K562 (cell line): ENCODE data around the gene BRICD5. TPM values are rescaled to one million over a fixed set of nuclear protein-coding genes. Genes with fewer than 3 reads are reported as not detected.
"Not testable (repeated sequence)": the region's sequence is repeated elsewhere in the genome, so short reads cannot be mapped to it uniquely, and the experiment has no call there.

Source experiments
- ATAC-seq: fragments of 200-7000 bp; cut with Tn5 transposase; 3 replicates; pipeline ENCODE4 v1.9.1; 2020; ENCODE audit warnings: moderate library complexity
- BruUV-seq: library from RNA; stranded (reverse); fragments of 400-500 nt; replicated peaks from 2 replicates; lab custom pipeline; 2021; lab: Mats Ljungman, UMichigan
- CTCF ChIA-PET: fragments of 300-600 bp; formaldehyde crosslinking; extraction: SDS; loops from one replicate; lab custom pipeline; 2021; ENCODE audit warnings: low intra/inter-chr PET ratio; lab: Yijun Ruan, JAX
- POLR2A ChIA-PET: fragments of 300-600, 350-650 bp; sonication (Branson Sonifier 250); formaldehyde crosslinking; extraction: SDS; loops from one replicate; lab custom pipeline; 2021; ENCODE audit warnings: antibody characterized with exemption, inconsistent platforms; lab: Yijun Ruan, JAX
- DNase-seq, 4 experiments: peaks; one replicate each; pipeline versions ENCODE4 v3.0.0 to v3.0.0-alpha.2; 2011 to 2018; ENCODE audit warnings: low spot score in 3 of 4, mixed read lengths in 3 of 4; ENCODE audit errors: extremely low read depth in 1 of 4
- FAIRE-seq: peaks from 2 replicates; lab custom pipeline; 2011; peaks lifted over from hg19 to GRCh38; lab: Jason Lieb, UNC
- H2AFZ ChIP-seq: 2 replicates; pipeline ENCODE4 v1.6.0; 2011; ENCODE audit warnings: low read depth, low read length, control low read depth, inconsistent platforms
- H3K27ac ChIP-seq: fragments of 200-600 bp; 3 replicates; pipeline ENCODE4 v1.8.0; 2011; ENCODE audit warnings: low read depth, mild to moderate bottlenecking, control low read depth, inconsistent platforms, low read length, moderate library complexity, mixed read lengths; ENCODE audit errors: extremely low read depth
- H3K27me3 ChIP-seq, 2 experiments: fragments of 300-600 bp in 1 of 2; 2 replicates in 1 of 2; 3 replicates in 1 of 2; pipeline versions ENCODE4 v1.6.0 to v1.8.0; 2011; ENCODE audit warnings: inconsistent platforms in 2 of 2, low read length in 2 of 2, mild to moderate bottlenecking in 1 of 2, mixed read lengths in 1 of 2, moderate library complexity in 1 of 2; ENCODE audit not compliant: control insufficient read depth in 2 of 2, insufficient read depth in 2 of 2
- H3K36me3 ChIP-seq: fragments of 300-600 bp; 3 replicates; pipeline ENCODE4 v1.8.0; 2011; ENCODE audit warnings: mild to moderate bottlenecking, low read length, inconsistent platforms; ENCODE audit not compliant: control insufficient read depth, insufficient read depth
- H3K4me1 ChIP-seq, 2 experiments: fragments of 200-600 bp in 1 of 2; replicated peaks in 1 of 2; 2 replicates in 1 of 2; 3 replicates in 1 of 2; pipeline versions ENCODE4 v1.5.1 to v1.8.0; 2011; ENCODE audit warnings: inconsistent platforms in 2 of 2, low read length in 2 of 2, mild to moderate bottlenecking in 1 of 2, mixed read lengths in 1 of 2, moderate library complexity in 1 of 2; ENCODE audit not compliant: control insufficient read depth in 2 of 2, insufficient read depth in 2 of 2
- H3K4me2 ChIP-seq: 2 replicates; pipeline ENCODE4 v1.6.1; 2011; ENCODE audit warnings: low read length, control low read depth, inconsistent platforms, mixed read lengths; ENCODE audit not compliant: insufficient read depth
- H3K4me3 ChIP-seq: fragments of 200-600 bp; sonication (generic), shearing (Covaris generic); 2 replicates; pipeline ENCODE4 v1.5.1; 2016; ENCODE audit warnings: control low read depth, inconsistent platforms
- H3K79me2 ChIP-seq: fragments of 200-600 bp; 3 replicates; pipeline ENCODE4 v1.8.0; 2011; ENCODE audit warnings: low read length, inconsistent platforms; ENCODE audit not compliant: control insufficient read depth, insufficient read depth
- H3K9ac ChIP-seq, 2 experiments: 2 replicates each; pipeline versions ENCODE4 v1.6.0 to v1.6.1; 2011; ENCODE audit warnings: low read depth in 2 of 2, low read length in 2 of 2, control low read depth in 1 of 2, inconsistent platforms in 1 of 2, mild to moderate bottlenecking in 1 of 2, mixed read lengths in 1 of 2; ENCODE audit not compliant: insufficient read depth in 1 of 2
- H3K9me1 ChIP-seq: one replicate; pipeline ENCODE4 v1.6.0; 2011; ENCODE audit warnings: inconsistent platforms, mild to moderate bottlenecking, low read length, moderate library complexity; ENCODE audit not compliant: control insufficient read depth, insufficient read depth
- H3K9me3 ChIP-seq: replicated peaks from 2 replicates; pipeline ENCODE4 v1.5.1; 2011; ENCODE audit warnings: low read depth, low read length, inconsistent platforms; ENCODE audit not compliant: control insufficient read depth, insufficient read depth
- H4K20me1 ChIP-seq: replicated peaks from 2 replicates; pipeline ENCODE4 v1.6.1; 2011; ENCODE audit warnings: low read length, inconsistent platforms, mixed read lengths; ENCODE audit not compliant: control insufficient read depth, insufficient read depth
- PHF21A ChIP-seq: fragments of 450-650 bp; IDR thresholded peaks from 2 replicates; pipeline ENCODE4 v1.6.1; 2017; ENCODE audit warnings: low read depth, borderline replicate concordance
- POLR2A ChIP-seq: fragments of 450-650 bp; conservative IDR thresholded peaks from 2 replicates; pipeline ENCODE4 v1.6.1; 2016
- POLR2B ChIP-seq: fragments of 450-650 bp; IDR thresholded peaks from 2 replicates; pipeline ENCODE4 v1.6.1; 2018; ENCODE audit warnings: low read depth; ENCODE audit not compliant: partially characterized antibody
- SP2 ChIP-seq: IDR thresholded peaks from 2 replicates; pipeline ENCODE4 v1.6.1; 2011; ENCODE audit warnings: mild to moderate bottlenecking, low read depth, low read length, moderate library complexity; ENCODE audit not compliant: poor library complexity, severe bottlenecking; ENCODE audit errors: extremely low read depth
- SRF ChIP-seq, 2 experiments: fragments of 250-450, 450-650 bp in 1 of 2; sonication (Bioruptor Pico) in 1 of 2; sonication (generic) in 1 of 2; formaldehyde crosslinking; IDR thresholded peaks; 2 replicates each; pipeline versions ENCODE4 v1.5.0 to v1.5.1; 2020 to 2022; ENCODE audit warnings: mild to moderate bottlenecking in 1 of 2, missing genetic modification reagents in 1 of 2
- SUPT5H ChIP-seq: fragments of 450-650 bp; IDR thresholded peaks from 2 replicates; pipeline ENCODE4 v1.6.1; 2016
- TEAD1 ChIP-seq, 2 experiments: fragments of 450-650 bp in 1 of 2; sonication (generic) in 1 of 2; formaldehyde crosslinking; IDR thresholded peaks; 2 replicates each; pipeline versions ENCODE4 v1.4.0 to v1.8.0; 2020 to 2022; ENCODE audit warnings: mild to moderate bottlenecking in 2 of 2, missing genetic modification reagents in 1 of 2
- ZBTB17 ChIP-seq: fragments of 450-650 bp; formaldehyde crosslinking; IDR thresholded peaks from 2 replicates; pipeline ENCODE4 v1.4.0; 2020; ENCODE audit warnings: mild to moderate bottlenecking
- ZZZ3 ChIP-seq: fragments of 450-650 bp; IDR thresholded peaks from 2 replicates; pipeline ENCODE4 v1.6.1; 2016; ENCODE audit warnings: antibody characterized with exemption, mild to moderate bottlenecking, moderate library complexity
- WGBS: fragments of 100-300 bp; shearing (Covaris generic); methylation state at CpG from one replicate; pipeline ENCODE4 v1.1.6; 2016; ENCODE audit warnings: low coverage, mixed read lengths; ENCODE audit not compliant: insufficient coverage; ENCODE audit errors: missing lambda C conversion rate; 5-methylcytosine and 5-hydroxymethylcytosine counted together
- in situ Hi-C: fragments of 300-500 bp; cut with MboI; formaldehyde crosslinking; loops from 4 replicates; pipeline ENCODE4 v1.15.0; 2018; ENCODE audit warnings: inconsistent platforms, mixed read lengths
- intact Hi-C: fragments of 100-400 bp; cut with micrococcal nuclease; formaldehyde crosslinking; loops from 2 replicates; pipeline ENCODE4 v1.14.2; 2022
- polyA plus RNA-seq, 8 experiments: library from polyadenylated mRNA; depleted of rRNA in 4 of 8; stranded (reverse) in 5 of 8; unstranded in 3 of 8; fragments of >200 nt; fragmentation: Nextera tagmentation in 2 of 8; fragmentation: Illumina TruSeq in 1 of 8; extraction: Ambion mirVana in 2 of 8; extraction: Trizol in 1 of 8; gene quantifications; 2 replicates each; pipeline versions ENCODE4 v1.2.1 to v1.2.3, GENCODE V29; 2011 to 2014; ENCODE audit warnings: inconsistent platforms in 1 of 8, missing spikeins in 1 of 8
- total RNA-seq, 7 experiments: library from RNA; depleted of rRNA in 6 of 7; stranded (reverse); fragments of >200 nt in 6 of 7; fragmentation: Illumina TruSeq in 2 of 7; extraction: Trizol in 2 of 7; gene quantifications; 2 replicates each; pipeline versions ENCODE4 v1.2.1 to v1.2.3, GENCODE V29; 2011 to 2021; ENCODE audit warnings: low replicate concordance in 1 of 7
- TF ChIP-seq, protein P1 (sequence below), 2 experiments: fragments of 450-650 bp in 1 of 2; sonication (generic) in 1 of 2; formaldehyde crosslinking in 1 of 2; IDR thresholded peaks in 1 of 2; conservative IDR thresholded peaks in 1 of 2; 2 replicates each; pipeline versions ENCODE4 v1.6.1 to v1.8.1; 2016 to 2023; ENCODE audit warnings: mild to moderate bottlenecking in 2 of 2, moderate library complexity in 2 of 2, inconsistent platforms in 1 of 2, missing genetic modification reagents in 1 of 2

BRICD5 gene
- total and polyA plus RNA-seq, 9 of the 15 experiments (the other 6 are each of a cell fraction or from before 2014, with no cell fraction given) = 0.24 to 15.1 (median 2.4) TPM; not detected in 1

DNA sequence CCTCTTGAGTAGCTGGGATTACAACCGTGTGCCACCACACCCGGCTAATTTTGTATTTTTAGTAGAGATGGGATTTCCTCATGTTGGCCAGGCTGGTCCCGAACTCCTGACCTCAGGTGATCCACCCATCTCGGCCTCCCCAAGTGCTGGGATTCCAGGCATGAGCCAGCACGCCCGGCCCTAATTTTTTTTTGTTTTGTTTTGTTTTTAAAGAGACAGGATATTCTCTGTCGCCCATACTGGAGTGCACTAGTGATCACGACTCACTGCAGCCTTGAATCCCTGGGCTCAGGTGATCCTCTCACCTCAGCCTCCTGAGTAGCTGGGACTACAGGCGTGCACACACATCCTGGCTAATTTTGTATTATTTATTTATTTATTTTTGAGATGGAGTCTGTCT lies 29.7 kb upstream of the BRICD5 start:
- TF ChIP-seq POLR2A (peak; percentile 59), SUPT5H (peak; percentile 46), POLR2B (peak; percentile 12)
- H3K4me2 ChIP-seq, H4K20me1 ChIP-seq, H3K4me3 ChIP-seq, H3K9me3 ChIP-seq, DNase-seq, ATAC-seq, CTCF ChIA-PET, in situ Hi-C loops, H3K27ac ChIP-seq, H3K9ac ChIP-seq, FAIRE-seq, H3K79me2 ChIP-seq, H3K27me3 ChIP-seq, intact Hi-C loops, H3K9me1 ChIP-seq, H2AFZ ChIP-seq: not testable (repeated sequence)
- POLR2A ChIA-PET = interaction anchor here (1.7 to 6.6 kb wide), 3 partner anchors 8 to 18 kb away, joined by 5 to 39 read pairs (median 19); partner anchors contain the start of gene ECI1
- 47% methylated on average over 9 of the region's 9 CpGs for WGBS
- Histone ChIP-seq H3K4me1 (peaks cover 0 to 59% of the 10 kb centered on the region in 2 experiments; a peak in 2 of 5 replicates), H3K36me3 (peaks cover 57% of the 10 kb centered on the region; the same call in 2 of the 3 replicates)
- TSS peak; percentile 15 for BruUV-seq

DNA sequence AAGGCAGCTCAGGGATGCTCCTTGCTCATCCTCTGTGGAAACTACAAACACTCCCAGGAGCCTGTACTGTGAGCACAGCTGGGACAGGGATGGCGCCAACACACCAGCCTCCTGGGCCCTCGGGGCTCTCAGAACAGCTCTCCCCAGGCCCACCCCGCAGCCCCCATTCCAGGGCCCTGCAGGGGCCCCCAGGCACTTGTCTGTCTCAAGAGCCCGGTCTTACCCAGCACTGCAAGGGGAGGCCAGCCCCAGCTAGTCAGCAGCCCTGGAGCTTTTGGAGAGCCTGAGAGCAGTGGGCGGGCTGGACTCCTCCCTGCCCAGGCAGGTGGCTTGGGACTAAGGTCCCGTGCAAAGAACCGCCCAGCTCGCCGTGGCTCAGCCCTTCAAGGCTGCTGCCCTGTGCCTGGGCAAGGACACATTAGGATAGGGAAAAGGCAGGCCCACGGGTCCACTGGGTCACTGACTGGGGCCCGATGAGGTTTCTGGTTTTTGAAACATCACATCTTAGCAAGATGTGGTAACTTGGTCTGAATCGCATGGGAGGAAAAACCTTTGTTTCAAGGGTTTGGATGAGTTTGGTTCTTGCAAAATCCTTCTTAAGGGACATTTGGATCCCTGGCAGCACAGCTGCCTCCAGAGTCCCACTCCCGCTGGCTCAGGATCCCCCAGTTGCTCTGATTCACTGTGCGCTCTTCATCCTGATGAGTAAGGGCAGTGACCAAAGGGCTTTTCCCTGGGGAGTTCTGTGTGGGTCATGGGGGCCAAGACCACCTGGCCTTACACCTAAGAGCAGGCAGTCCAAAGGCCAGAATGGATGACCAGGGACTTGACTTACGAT lies 28.4 kb upstream of the BRICD5 start:
- no peak overlapping the region for H2AFZ ChIP-seq
- no peaks in the 10 kb centered on the region for H3K79me2 ChIP-seq
- ATAC-seq (peak; percentile 36), DNase-seq (no peak), FAIRE-seq (no peak)
- H3K9ac ChIP-seq = peak overlapping the region in 1 of 2 experiments; percentile 52; a peak in 2 of 4 replicates
- H3K9me1 ChIP-seq = no peaks in the 10 kb centered on the region
- H3K4me1 ChIP-seq = peaks cover 0 to 53% of the 10 kb centered on the region in 2 experiments; a peak in 2 of 5 replicates
- intact Hi-C loops (no loop called here), in situ Hi-C loops (no loop called here)
- no peak overlapping the region for H3K27ac ChIP-seq
- peaks cover 57% of the 10 kb centered on the region; the same call in 2 of the 3 replicates for H3K36me3 ChIP-seq
- no peaks in the 10 kb centered on the region for H3K27me3 ChIP-seq
- H3K4me3 ChIP-seq = no peak overlapping the region
- ChIA-PET CTCF (no interaction called here), POLR2A (interaction anchor here (0.7 to 6.6 kb wide), 7 partner anchors 9 to 54 kb away, joined by 3 to 39 read pairs (median 3); partner anchors contain the start of gene ECI1)
- WGBS = 85% methylated on average over 10 of the region's 15 CpGs
- H4K20me1 ChIP-seq = no peaks in the 10 kb centered on the region
- no peaks in the 10 kb centered on the region for H3K9me3 ChIP-seq
- no peak overlapping the region for H3K4me2 ChIP-seq
- no TSS peak for BruUV-seq
- TF ChIP-seq, protein P1, sequence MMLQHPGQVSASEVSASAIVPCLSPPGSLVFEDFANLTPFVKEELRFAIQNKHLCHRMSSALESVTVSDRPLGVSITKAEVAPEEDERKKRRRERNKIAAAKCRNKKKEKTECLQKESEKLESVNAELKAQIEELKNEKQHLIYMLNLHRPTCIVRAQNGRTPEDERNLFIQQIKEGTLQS (IDR thresholded peaks at IDR 0.05) = no peak
- TF ChIP-seq, protein P1 (CRISPR knock-in tag; conservative IDR thresholded peaks at IDR 0.05) = no peak
- no peak for TF ChIP-seq PHF21A
- TF ChIP-seq TEAD1 (CRISPR knock-in tag; IDR thresholded peaks at IDR 0.05) = no peak
- no peak for TF ChIP-seq ZBTB17
- no peak for TF ChIP-seq SRF (CRISPR knock-in tag; IDR thresholded peaks at IDR 0.05)
- TF ChIP-seq ZZZ3 = no peak
- TF ChIP-seq SP2 = no peak
